Fibroblast of pulmonary artery (primary cell): Measurements from ENCODE around the gene GNG2.

Experiments used
- DNase-seq: peaks from one replicate; pipeline ENCODE4 v3.0.0-alpha.2; 2010; ENCODE audit warnings: low read depth
- H3K4me3 ChIP-seq: replicated peaks from 2 replicates; pipeline ENCODE4 v1.5.1; 2011; ENCODE audit warnings: low read depth, mild to moderate bottlenecking, control low read depth, low read length, moderate library complexity
- TF ChIP-seq, protein P1 (sequence below): IDR thresholded peaks from 2 replicates; pipeline ENCODE4 v1.5.1; 2011; ENCODE audit warnings: mild to moderate bottlenecking, control low read depth, low read length, inconsistent platforms; ENCODE audit errors: missing control alignments

The GNG2 gene

DNA sequence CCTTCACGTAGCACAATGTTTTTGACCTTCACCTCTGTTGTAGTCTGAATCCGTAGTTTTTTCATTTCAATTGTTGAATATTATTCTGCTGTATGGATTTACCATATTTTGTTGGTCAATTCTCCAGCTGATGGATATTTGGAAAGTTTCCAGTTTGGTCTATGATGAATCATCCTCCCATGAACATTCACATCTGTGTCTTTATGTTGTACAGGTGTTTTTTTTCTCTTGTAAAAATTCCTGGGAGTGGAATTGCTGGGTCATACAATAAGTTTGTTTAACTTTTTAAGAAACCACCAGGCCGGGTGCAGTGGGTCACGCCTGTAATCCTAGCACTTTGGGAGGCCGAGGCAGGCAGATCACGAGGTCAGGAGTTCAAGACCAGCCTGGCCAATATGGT, 36.7 kb upstream of the GNG2 start:
- H3K4me3 ChIP-seq, result no peak overlapping the region
- TF ChIP-seq, protein P1, sequence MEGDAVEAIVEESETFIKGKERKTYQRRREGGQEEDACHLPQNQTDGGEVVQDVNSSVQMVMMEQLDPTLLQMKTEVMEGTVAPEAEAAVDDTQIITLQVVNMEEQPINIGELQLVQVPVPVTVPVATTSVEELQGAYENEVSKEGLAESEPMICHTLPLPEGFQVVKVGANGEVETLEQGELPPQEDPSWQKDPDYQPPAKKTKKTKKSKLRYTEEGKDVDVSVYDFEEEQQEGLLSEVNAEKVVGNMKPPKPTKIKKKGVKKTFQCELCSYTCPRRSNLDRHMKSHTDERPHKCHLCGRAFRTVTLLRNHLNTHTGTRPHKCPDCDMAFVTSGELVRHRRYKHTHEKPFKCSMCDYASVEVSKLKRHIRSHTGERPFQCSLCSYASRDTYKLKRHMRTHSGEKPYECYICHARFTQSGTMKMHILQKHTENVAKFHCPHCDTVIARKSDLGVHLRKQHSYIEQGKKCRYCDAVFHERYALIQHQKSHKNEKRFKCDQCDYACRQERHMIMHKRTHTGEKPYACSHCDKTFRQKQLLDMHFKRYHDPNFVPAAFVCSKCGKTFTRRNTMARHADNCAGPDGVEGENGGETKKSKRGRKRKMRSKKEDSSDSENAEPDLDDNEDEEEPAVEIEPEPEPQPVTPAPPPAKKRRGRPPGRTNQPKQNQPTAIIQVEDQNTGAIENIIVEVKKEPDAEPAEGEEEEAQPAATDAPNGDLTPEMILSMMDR, result no peak

GRCh38 chr14:51824191-51824590, 36.2 kb upstream of the GNG2 start:
- no peak overlapping the region for H3K4me3 ChIP-seq
- no peak for DNase-seq
- TF ChIP-seq, protein P1, result no peak

More for the DNA sequence above, 36.7 kb upstream of the GNG2 start:
- DNase-seq, result no peak

- H3K4me3 ChIP-seq, result no peak overlapping the region
- DNase-seq, result no peak
- TF ChIP-seq, protein P1, result no peak
Measured at GRCh38 chr14:51825926-51826325, 34.5 kb upstream of the GNG2 start.

DNA sequence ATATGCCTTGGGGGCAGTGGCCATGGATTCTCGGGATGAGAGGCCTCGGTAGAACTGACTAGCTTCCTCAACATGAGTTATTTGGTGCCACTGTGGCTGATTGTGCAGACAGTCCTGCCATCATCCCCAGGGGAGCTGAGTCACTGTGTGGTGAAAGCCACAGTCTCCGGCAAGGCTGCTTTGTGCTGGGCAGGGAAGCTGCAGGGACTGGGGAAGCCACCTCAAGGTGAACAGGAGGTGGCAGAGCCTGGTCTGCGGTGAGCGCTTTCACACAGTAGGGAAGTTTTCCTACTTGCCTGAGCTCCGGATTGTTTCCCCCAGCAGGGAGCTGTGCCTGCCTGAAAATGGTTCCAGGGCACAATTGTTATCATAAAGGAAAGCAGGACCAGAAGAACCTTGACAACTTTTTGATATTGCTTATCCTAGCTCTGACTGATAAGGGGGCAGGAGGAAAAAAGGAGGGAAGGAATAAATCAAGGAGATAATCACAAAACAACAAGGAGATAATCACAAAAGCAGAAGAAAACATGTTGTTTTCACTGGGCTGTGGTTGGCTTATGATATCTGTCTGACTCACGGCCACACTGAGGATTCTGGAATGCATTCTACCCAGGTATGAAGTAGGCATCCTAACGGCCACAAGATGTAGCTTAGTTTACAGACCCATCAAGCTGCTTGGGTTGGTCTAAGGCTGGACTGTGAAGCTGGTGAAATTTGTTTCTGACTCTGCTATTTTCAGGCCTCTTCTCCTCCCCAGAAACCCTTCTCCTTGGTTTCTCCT, 32.2 kb upstream of the GNG2 start:
- H3K4me3 ChIP-seq, result no peak overlapping the region
- TF ChIP-seq, protein P1, result no peak
- DNase-seq, result peak; percentile 26

DNA sequence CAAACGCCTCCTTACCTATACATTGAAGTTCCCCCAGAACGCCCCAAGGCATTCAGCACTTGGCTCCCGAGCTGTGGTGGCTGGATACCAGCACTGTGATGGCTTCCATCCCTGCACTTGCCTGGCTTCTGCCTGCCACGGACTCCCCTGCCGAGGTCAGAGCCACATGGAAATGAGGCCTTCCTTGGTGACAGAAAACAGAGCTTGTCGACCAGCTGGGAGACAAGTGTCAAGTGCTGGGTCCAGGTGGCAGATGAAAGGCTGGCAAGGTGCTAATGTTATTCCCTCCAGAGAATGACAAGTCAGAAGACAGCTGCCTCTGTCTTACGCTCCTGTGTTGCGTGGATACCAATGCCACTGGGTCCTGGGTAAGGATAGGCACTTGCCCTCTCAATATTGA, 26.2 kb upstream of the GNG2 start:
- TF ChIP-seq, protein P1, result no peak
- no peak overlapping the region for H3K4me3 ChIP-seq
- DNase-seq, result no peak

GRCh38 chr14:51836417-51836816, 24.0 kb upstream of the GNG2 start:
- TF ChIP-seq, protein P1, result no peak
- no peak for DNase-seq
- H3K4me3 ChIP-seq, result no peak overlapping the region
